Neural crest cell (in vitro differentiated cells): ENCODE data around the gene CACNA2D3. TPM values are rescaled to one million over a fixed set of nuclear protein-coding genes. Genes with fewer than 3 reads are reported as not detected.

ENCODE experiments used
- DNase-seq: peaks from one replicate; pipeline ENCODE4 v3.0.0; 2021; ENCODE audit warnings: low read depth, mixed read lengths, low spot score
- H3K27ac Mint-ChIP-seq: one replicate; pipeline ENCODE4 v1.8.0; 2021; ENCODE audit warnings: mild to moderate bottlenecking, mixed read lengths; ENCODE audit not compliant: unreplicated experiment
- H3K27me3 Mint-ChIP-seq: 2 replicates; pipeline ENCODE4 v1.8.0; 2021; ENCODE audit warnings: low read depth, mild to moderate bottlenecking, mixed read lengths
- H3K36me3 Mint-ChIP-seq: 2 replicates; pipeline ENCODE4 v1.8.0; 2021; ENCODE audit warnings: low read depth, mild to moderate bottlenecking, mixed read lengths
- H3K4me1 Mint-ChIP-seq: 2 replicates; pipeline ENCODE4 v1.8.0; 2021; ENCODE audit warnings: mixed read lengths
- H3K4me3 Mint-ChIP-seq: one replicate; pipeline ENCODE4 v1.8.0; 2021; ENCODE audit warnings: mild to moderate bottlenecking, mixed read lengths
- H3K9me3 Mint-ChIP-seq: 2 replicates; pipeline ENCODE4 v1.8.0; 2021; ENCODE audit warnings: mixed read lengths
- total RNA-seq: library from RNA; stranded (reverse); gene quantifications from 2 replicates; pipeline ENCODE4 v1.2.1, GENCODE V29; 2021
- TF ChIP-seq, protein P1 (sequence below): fragments of 200-600 bp; sonication (generic); conservative IDR thresholded peaks from 2 replicates; pipeline ENCODE4 v1.5.0; 2021; ENCODE audit warnings: antibody characterized with exemption, mild to moderate bottlenecking

Gene CACNA2D3
- total RNA-seq, 1 donor from 2014 or later, result 0.82 TPM

DNA sequence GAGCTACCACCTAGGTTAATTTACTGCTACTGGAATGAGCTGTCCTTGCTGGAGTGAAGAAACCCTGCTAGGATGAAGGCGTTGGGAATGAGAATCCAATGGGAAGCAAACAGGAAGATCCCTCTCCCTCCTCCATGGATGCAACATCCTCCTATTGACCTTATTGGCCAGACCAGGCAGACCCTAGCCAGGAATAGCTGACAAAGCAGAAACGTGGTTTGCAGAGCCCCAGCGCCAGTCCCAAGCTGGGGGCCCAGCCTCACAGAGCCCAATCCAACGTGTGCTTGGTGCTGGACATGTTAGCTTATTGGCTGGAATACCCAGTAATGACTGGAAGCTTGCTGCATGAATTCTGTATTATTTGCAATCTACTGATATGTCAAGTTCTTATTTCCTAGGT is 532.4 kb downstream of the CACNA2D3 start:
- H3K4me3 Mint-ChIP-seq, result no peak overlapping the region
- DNase-seq, result no peak
- TF ChIP-seq, protein P1, sequence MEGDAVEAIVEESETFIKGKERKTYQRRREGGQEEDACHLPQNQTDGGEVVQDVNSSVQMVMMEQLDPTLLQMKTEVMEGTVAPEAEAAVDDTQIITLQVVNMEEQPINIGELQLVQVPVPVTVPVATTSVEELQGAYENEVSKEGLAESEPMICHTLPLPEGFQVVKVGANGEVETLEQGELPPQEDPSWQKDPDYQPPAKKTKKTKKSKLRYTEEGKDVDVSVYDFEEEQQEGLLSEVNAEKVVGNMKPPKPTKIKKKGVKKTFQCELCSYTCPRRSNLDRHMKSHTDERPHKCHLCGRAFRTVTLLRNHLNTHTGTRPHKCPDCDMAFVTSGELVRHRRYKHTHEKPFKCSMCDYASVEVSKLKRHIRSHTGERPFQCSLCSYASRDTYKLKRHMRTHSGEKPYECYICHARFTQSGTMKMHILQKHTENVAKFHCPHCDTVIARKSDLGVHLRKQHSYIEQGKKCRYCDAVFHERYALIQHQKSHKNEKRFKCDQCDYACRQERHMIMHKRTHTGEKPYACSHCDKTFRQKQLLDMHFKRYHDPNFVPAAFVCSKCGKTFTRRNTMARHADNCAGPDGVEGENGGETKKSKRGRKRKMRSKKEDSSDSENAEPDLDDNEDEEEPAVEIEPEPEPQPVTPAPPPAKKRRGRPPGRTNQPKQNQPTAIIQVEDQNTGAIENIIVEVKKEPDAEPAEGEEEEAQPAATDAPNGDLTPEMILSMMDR, result no peak
- no peak overlapping the region for H3K27ac Mint-ChIP-seq
- H3K27me3 Mint-ChIP-seq, result peaks cover 5% of the 10 kb centered on the region
- H3K36me3 Mint-ChIP-seq, result no peaks in the 10 kb centered on the region
- peaks cover 5% of the 10 kb centered on the region for H3K9me3 Mint-ChIP-seq
- no peaks in the 10 kb centered on the region for H3K4me1 Mint-ChIP-seq

DNA sequence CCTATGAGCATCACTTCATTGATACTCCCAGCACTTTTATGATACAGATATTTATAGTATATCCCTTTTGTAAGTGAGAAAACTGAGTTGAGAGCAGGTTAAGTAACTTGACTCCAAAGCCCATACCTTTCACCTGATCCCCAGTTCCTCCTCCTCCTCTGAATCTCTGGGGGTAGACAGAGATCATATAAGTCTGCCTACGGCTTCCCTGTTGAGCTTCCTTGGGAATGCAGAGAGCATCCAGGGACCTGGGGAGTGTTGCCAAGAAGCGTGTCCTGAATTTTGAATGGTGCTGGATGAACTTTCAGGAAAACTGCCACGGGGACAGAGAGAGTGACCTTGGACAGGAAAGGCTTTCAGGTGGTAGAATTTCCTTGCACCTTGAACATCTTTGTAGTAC is 537.0 kb downstream of the CACNA2D3 start:
- no peak for DNase-seq
- no peak overlapping the region for H3K27ac Mint-ChIP-seq
- TF ChIP-seq, protein P1, result no peak
- no peaks in the 10 kb centered on the region for H3K27me3 Mint-ChIP-seq
- peaks cover 5% of the 10 kb centered on the region for H3K4me1 Mint-ChIP-seq
- H3K36me3 Mint-ChIP-seq, result no peaks in the 10 kb centered on the region
- peaks cover 3% of the 10 kb centered on the region for H3K9me3 Mint-ChIP-seq
- H3K4me3 Mint-ChIP-seq, result no peak overlapping the region

DNA sequence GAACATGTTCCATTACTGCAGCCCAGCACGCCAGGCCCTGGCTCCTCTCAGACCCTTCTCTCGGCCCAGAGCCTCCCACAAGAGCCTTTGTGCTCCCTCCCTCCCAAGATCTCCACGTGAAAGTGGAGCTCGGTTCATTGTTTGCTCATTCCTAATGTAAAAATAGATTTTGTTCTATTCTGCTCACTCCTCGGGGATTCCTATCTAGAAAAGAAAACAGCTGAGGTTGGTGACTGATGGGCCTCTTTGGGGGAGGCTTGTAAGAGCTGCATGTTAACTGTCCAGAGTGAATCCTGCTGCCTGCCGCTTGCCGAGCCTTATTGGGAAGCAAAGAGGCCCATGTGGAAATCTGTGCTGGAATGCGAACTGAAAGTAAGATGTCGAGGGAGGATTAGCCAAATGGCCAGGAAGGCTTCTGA is 538.4 kb downstream of the CACNA2D3 start:
- no peak overlapping the region for H3K27ac Mint-ChIP-seq
- no peaks in the 10 kb centered on the region for H3K27me3 Mint-ChIP-seq
- H3K4me1 Mint-ChIP-seq, result peaks cover 5% of the 10 kb centered on the region
- no peaks in the 10 kb centered on the region for H3K36me3 Mint-ChIP-seq
- TF ChIP-seq, protein P1, result no peak
- H3K9me3 Mint-ChIP-seq, result peaks cover 3% of the 10 kb centered on the region
- no peak for DNase-seq
- no peak overlapping the region for H3K4me3 Mint-ChIP-seq

DNA sequence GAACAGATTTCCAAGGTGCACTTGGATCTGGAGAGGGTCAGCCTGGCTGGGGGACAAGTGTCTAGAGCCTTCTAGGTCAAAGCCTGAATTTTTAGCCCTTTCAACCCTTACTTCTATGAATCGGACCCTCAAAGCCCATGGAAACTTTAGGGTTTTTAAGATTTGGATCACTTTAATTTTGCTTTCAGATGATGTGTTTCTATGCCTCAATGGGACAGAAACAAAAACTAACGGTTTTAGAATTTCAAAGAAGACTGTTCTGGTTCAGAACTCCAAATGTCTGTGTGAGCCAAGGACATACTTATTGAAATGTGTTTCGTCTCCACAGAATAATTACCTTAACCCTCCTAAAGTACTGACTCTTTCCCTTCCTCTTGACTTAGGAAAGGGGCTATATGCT is 538.8 kb downstream of the CACNA2D3 start:
- TF ChIP-seq, protein P1, result no peak
- Mint-ChIP-seq H3K4me3 (no peak overlapping the region), H3K27ac (no peak overlapping the region), H3K27me3 (no peaks in the 10 kb centered on the region), H3K4me1 (peaks cover 5% of the 10 kb centered on the region), H3K9me3 (peaks cover 3% of the 10 kb centered on the region), H3K36me3 (no peaks in the 10 kb centered on the region)
- no peak for DNase-seq

DNA sequence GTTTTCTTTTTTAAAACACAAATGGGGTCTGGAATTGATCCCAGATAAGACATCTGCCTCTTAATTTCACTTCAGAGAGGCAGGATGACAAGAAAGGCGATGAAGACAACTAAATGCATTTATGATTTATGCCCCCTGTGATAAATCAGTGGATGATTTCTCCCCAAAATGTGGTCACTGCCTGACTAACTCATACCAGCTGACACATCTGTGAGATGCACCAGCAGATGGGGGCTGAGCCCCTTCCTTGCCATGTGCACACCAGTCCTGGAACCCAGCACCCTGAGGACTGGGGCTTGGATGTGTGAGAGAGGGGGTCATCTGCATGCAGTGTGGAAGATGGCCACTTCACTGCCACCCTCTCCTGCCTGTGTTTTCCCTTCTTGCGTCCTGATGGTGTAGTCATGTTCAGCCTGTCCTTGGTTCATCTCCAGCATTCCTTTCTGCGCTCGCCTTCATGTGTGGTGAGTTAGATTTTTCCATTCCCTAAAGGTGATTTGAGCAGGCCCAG is 541.2 kb downstream of the CACNA2D3 start:
- TF ChIP-seq, protein P1, result no peak
- Mint-ChIP-seq H3K27ac (no peak overlapping the region), H3K27me3 (no peaks in the 10 kb centered on the region), H3K9me3 (peaks cover 3% of the 10 kb centered on the region), H3K4me3 (no peak overlapping the region), H3K4me1 (peaks cover 5% of the 10 kb centered on the region), H3K36me3 (no peaks in the 10 kb centered on the region)
- DNase-seq, result no peak
